Peyer's patch (tissue), 4 donors: ENCODE measurements around the gene ANKHD1. TPM values are rescaled to one million over a fixed set of nuclear protein-coding genes. Genes with fewer than 3 reads are reported as not detected.

ENCODE experiments used
- DNase-seq, 3 donors: peaks; one replicate each; pipeline ENCODE4 v3.0.0-alpha.2; 2017 to 2019
- H3K27ac ChIP-seq, 4 donors: fragments of 200-600 bp; sonication (generic); one replicate each; pipeline ENCODE4 v1.5.1; 2016 to 2019
- H3K27me3 ChIP-seq, 2 donors: fragments of 200-600 bp; sonication (generic); one replicate each; pipeline ENCODE4 v1.5.1; 2019
- H3K36me3 ChIP-seq, 3 donors: fragments of 200-600 bp; sonication (generic); one replicate each; pipeline ENCODE4 v1.5.1; 2016 to 2019
- H3K4me1 ChIP-seq, 4 donors: fragments of 200-600 bp; sonication (generic); one replicate each; pipeline ENCODE4 v1.5.1; 2016 to 2019
- H3K4me3 ChIP-seq, 4 donors: fragments of 200-600 bp; sonication (generic); 1 replicate in 3 of 4; 2 replicates in 1 of 4; pipeline ENCODE4 v1.5.1; 2016 to 2019; ENCODE audit warnings: mild to moderate bottlenecking in 1 of 4
- H3K9me3 ChIP-seq, 4 donors: fragments of 200-600 bp; sonication (generic); one replicate each; pipeline ENCODE4 v1.5.1; 2016 to 2019; ENCODE audit warnings: mild to moderate bottlenecking in 1 of 4
- POLR2A ChIP-seq, 2 donors: fragments of 450-650 bp; IDR thresholded peaks; one replicate each; pipeline ENCODE4 v1.5.1; 2017; ENCODE audit warnings: antibody characterized with exemption in 2 of 2, mild to moderate bottlenecking in 2 of 2, moderate library complexity in 2 of 2
- total RNA-seq, 4 donors: library from RNA; depleted of rRNA; stranded (reverse); fragments of >200 nt; gene quantifications; one replicate each; pipeline ENCODE4 v1.1.0, GENCODE V29; 2016
- TF ChIP-seq, protein P1 (sequence below), 6 experiments: fragments of 450-650 bp in 4 of 6; fragments of 200-600 bp in 2 of 6; sonication (generic) in 1 of 6; IDR thresholded peaks; one replicate each; pipeline ENCODE4 v1.5.1; 2017 to 2019; ENCODE audit warnings: antibody characterized with exemption in 6 of 6, mild to moderate bottlenecking in 3 of 6, moderate library complexity in 1 of 6

Gene ANKHD1, protein sequence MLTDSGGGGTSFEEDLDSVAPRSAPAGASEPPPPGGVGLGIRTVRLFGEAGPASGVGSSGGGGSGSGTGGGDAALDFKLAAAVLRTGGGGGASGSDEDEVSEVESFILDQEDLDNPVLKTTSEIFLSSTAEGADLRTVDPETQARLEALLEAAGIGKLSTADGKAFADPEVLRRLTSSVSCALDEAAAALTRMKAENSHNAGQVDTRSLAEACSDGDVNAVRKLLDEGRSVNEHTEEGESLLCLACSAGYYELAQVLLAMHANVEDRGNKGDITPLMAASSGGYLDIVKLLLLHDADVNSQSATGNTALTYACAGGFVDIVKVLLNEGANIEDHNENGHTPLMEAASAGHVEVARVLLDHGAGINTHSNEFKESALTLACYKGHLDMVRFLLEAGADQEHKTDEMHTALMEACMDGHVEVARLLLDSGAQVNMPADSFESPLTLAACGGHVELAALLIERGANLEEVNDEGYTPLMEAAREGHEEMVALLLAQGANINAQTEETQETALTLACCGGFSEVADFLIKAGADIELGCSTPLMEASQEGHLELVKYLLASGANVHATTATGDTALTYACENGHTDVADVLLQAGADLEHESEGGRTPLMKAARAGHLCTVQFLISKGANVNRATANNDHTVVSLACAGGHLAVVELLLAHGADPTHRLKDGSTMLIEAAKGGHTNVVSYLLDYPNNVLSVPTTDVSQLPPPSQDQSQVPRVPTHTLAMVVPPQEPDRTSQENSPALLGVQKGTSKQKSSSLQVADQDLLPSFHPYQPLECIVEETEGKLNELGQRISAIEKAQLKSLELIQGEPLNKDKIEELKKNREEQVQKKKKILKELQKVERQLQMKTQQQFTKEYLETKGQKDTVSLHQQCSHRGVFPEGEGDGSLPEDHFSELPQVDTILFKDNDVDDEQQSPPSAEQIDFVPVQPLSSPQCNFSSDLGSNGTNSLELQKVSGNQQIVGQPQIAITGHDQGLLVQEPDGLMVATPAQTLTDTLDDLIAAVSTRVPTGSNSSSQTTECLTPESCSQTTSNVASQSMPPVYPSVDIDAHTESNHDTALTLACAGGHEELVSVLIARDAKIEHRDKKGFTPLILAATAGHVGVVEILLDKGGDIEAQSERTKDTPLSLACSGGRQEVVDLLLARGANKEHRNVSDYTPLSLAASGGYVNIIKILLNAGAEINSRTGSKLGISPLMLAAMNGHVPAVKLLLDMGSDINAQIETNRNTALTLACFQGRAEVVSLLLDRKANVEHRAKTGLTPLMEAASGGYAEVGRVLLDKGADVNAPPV (N-terminal part only)
- total RNA-seq: 100 to 1,000 TPM; 141 to 236 (median 211) TPM

DNA sequence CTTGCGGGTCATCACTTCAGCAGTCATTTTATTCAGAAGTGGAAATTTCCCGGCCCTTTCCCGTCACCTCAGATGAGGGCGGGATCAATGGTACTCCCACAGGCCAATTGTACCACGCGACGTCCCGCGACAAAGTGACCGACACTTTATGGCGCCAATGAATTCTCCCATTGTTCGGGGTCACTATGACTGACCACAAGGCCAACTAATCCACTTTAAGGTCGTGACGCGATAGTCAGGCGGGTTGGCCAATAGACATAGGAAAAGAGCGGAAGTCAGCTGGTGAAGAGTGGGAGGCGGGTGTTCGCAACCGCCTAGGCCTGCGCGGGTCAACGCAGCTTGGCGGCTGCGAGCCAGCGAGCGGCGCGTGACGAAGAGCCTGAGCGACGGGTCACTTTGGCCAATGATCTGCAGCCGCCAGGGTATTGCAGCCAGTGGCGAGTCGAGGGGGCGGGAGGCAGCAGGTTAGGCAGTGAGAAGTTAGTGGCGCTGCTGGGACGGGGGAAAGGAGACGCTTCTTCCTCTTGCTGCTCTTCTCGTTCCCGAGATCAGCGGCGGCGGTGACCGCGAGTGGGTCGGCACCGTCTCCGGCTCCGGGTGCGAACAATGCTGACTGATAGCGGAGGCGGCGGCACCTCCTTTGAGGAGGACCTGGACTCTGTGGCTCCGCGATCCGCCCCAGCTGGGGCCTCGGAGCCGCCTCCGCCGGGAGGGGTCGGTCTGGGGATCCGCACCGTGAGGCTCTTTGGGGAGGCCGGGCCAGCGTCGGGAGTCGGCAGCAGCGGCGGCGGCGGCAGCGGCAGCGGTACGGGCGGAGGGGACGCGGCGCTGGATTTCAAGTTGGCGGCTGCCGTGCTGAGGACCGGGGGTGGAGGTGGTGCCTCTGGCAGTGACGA, at the start of gene ANKHD1:
TSS of gene ANKHD1 (plus strand) at position 472 of the 896 bp plus-strand sequence. CDS start at position 607, 135 bp downstream.
- H3K9me3 ChIP-seq: no peaks in the 10 kb centered on the region
- H3K4me1 ChIP-seq: peaks cover 0 to 36% (median 8%) of the 10 kb centered on the region in 4 donors
- peak within 1 kb of the TSS; percentile 78 to 97 (median 92) for H3K4me3 ChIP-seq

DNA sequence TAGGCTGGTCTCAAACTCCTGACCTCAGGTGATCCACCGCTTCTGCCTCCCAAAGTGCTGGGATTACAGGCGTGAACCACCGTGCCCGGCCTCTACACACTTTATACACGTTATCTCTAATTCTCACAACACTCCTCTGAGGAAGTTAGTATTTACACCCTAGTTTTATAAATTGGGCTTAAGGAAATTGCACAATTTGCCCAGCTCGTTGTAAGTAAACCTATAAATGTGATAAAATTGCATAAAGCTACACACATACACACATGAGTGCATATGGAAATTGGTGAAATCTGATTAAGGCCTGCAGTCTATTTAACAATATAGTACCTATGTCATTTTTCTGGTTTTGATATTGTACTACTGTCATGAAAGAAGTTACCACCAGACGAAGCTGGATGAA, 46.1 kb upstream of the ANKHD1 start:
- Histone ChIP-seq H3K4me1 (peaks cover 0 to 9% (median 0%) of the 10 kb centered on the region in 4 donors), H3K27me3 (no peaks in the 10 kb centered on the region), H3K4me3 (no peak overlapping the region), H3K9me3 (no peaks in the 10 kb centered on the region), H3K27ac (no peak overlapping the region), H3K36me3 (no peaks in the 10 kb centered on the region)
- TF ChIP-seq, protein P1, sequence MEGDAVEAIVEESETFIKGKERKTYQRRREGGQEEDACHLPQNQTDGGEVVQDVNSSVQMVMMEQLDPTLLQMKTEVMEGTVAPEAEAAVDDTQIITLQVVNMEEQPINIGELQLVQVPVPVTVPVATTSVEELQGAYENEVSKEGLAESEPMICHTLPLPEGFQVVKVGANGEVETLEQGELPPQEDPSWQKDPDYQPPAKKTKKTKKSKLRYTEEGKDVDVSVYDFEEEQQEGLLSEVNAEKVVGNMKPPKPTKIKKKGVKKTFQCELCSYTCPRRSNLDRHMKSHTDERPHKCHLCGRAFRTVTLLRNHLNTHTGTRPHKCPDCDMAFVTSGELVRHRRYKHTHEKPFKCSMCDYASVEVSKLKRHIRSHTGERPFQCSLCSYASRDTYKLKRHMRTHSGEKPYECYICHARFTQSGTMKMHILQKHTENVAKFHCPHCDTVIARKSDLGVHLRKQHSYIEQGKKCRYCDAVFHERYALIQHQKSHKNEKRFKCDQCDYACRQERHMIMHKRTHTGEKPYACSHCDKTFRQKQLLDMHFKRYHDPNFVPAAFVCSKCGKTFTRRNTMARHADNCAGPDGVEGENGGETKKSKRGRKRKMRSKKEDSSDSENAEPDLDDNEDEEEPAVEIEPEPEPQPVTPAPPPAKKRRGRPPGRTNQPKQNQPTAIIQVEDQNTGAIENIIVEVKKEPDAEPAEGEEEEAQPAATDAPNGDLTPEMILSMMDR (IDR thresholded peaks at IDR 0.05): no peak
- no peak for TF ChIP-seq POLR2A (IDR thresholded peaks at IDR 0.05)
- DNase-seq: no peak

More for the DNA sequence above, at the start of gene ANKHD1:
- no peaks in the 10 kb centered on the region for H3K27me3 ChIP-seq
- H3K27ac ChIP-seq: peak within 1 kb of the TSS; percentile 97 to 99 (median 98)
- peak; percentile 98 to 99 (median 98) for DNase-seq
- H3K36me3 ChIP-seq: peaks cover 0 to 9% (median 0%) of the 10 kb centered on the region in 3 donors
- peak; percentile 96 to 99 for TF ChIP-seq POLR2A (IDR thresholded peaks at IDR 0.05)
- TF ChIP-seq, protein P1 (IDR thresholded peaks at IDR 0.05): peak in 3 of 6 experiments; percentile 3 to 10 (median 9)

DNA sequence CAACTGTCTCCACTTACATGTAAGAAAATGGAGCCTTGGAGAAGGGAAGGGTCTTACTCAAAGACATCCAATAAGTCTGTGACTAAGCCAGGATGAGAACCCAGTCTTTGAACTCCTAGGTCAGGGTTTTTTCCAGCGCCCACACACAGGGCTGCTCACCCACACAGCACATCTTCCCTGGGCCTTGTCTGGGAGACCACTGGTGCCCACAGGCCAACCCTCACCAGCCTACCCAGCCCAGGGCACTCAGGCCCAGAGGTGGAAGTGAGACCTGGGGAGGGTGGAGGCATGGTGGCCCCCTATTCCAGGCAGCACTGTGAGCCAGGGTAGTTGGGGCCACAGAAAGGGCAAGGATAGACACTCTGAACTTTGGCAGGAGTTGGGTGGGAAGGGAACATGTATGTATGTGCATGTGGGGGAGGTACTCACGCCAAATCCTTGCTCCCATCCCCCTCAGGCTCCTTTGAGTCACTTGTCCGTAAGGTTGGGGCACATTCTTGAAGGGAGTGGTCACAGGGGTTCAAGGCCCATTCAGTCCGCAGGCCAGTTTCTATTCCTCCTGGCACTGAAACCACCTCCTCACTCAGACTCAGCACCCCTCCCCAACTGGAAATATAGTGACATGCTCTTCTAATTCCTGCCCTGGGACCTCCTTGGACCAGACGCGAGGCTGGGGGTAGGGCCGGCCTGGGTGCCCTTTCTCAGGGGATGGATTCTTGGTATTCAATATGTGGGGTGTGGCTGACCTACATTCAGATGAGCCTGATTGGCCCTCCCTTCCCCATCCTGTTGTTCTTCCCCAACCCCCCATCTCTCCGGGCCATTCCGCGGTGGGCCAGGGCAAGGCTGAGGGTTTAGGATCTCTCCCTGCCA, 44.5 kb upstream of the ANKHD1 start:
- peaks cover 0 to 9% (median 0%) of the 10 kb centered on the region in 4 donors for H3K4me1 ChIP-seq
- TF ChIP-seq, protein P1 (IDR thresholded peaks at IDR 0.05): no peak
- no peak for TF ChIP-seq POLR2A (IDR thresholded peaks at IDR 0.05)
- no peaks in the 10 kb centered on the region for H3K27me3 ChIP-seq
- H3K36me3 ChIP-seq: no peaks in the 10 kb centered on the region
- DNase-seq: no peak
- H3K9me3 ChIP-seq: no peaks in the 10 kb centered on the region
- peak overlapping the region in 1 of 4 donors; percentile 68 for H3K27ac ChIP-seq
- H3K4me3 ChIP-seq: no peak overlapping the region

DNA sequence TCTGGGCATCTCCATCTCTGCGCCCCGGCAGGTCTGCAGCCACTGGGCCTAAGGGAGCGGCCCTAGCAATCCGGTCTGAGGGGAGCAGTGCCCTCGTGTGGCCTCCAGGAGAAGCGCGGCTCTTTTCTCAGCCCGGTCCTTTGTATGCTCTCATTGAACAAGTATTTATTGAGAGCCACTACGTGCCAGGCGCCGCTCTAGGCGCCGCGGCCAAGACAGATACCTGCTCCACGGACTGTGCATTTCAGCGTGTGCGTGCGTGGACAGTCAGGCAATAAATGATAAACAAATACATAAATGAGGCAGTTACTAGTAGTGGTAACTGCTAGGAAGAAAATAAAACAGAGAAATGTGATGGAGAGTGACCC, 43.9 kb upstream of the ANKHD1 start:
- Histone ChIP-seq H3K4me3 (no peak overlapping the region), H3K4me1 (peaks cover 0 to 9% (median 0%) of the 10 kb centered on the region in 4 donors), H3K36me3 (no peaks in the 10 kb centered on the region), H3K9me3 (no peaks in the 10 kb centered on the region), H3K27me3 (no peaks in the 10 kb centered on the region), H3K27ac (peak overlapping the region in 2 of 4 donors; percentile 53 to 68)
- TF ChIP-seq, protein P1 (IDR thresholded peaks at IDR 0.05): peak; percentile 13 to 97 (median 92)
- TF ChIP-seq POLR2A (IDR thresholded peaks at IDR 0.05): peak in 1 of 2 donors; percentile 47
- DNase-seq: peak; percentile 68 to 93 (median 92)
